C4-2B (cell line): ENCODE results near the gene PTPRM.

Experiments
- H3K27ac ChIP-seq: fragments of 450-650 bp; 2 replicates; pipeline ENCODE4 v1.5.1; 2017
- ZFX ChIP-seq: fragments of 450-650 bp; IDR thresholded peaks from 2 replicates; pipeline ENCODE4 v1.6.1; 2017
- TF ChIP-seq, protein P1 (sequence below): fragments of 450-650 bp; conservative IDR thresholded peaks from 2 replicates; pipeline ENCODE4 v1.5.1; 2017; ENCODE audit warnings: mild to moderate bottlenecking

The PTPRM gene

DNA sequence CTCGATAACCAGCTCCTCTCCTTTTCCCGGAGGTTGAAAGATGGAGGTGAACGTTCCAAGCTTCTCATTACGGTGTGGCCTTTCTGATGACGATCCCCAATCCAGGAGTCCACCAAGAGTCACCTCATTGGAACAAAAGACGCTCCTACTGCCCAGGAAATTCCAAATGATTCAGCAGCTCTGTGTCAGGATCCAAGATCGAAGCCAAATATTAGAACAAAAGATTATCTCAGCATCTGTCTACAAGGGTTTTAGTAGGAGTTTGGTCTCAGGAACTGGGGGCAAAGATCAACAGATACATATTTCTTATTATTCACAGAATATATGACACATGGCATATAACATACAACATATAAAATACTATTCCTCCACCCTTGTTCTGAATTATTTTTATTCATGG, 881.0 kb downstream of the PTPRM start:
- H3K27ac ChIP-seq: no peak overlapping the region

DNA sequence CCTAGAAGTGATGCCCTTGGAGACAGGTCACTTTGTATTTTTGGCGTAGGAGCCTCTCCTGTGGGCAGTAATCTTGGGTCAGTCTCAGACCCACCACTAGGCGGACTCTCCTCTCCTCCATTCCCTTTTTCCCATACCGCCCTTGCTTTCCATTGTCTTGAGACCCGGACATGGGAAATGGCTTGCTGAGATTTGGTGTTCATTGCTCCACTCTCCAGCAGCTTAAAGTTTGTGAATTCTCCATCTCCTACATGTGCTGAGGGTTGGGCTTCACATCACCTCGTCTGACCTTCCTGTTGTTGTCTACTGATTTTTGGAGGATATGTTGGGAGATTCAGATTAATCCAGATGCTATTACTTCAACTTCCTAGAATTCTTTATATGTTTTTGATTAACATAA, 882.9 kb downstream of the PTPRM start:
- no peak overlapping the region for H3K27ac ChIP-seq
- TF ChIP-seq, protein P1, sequence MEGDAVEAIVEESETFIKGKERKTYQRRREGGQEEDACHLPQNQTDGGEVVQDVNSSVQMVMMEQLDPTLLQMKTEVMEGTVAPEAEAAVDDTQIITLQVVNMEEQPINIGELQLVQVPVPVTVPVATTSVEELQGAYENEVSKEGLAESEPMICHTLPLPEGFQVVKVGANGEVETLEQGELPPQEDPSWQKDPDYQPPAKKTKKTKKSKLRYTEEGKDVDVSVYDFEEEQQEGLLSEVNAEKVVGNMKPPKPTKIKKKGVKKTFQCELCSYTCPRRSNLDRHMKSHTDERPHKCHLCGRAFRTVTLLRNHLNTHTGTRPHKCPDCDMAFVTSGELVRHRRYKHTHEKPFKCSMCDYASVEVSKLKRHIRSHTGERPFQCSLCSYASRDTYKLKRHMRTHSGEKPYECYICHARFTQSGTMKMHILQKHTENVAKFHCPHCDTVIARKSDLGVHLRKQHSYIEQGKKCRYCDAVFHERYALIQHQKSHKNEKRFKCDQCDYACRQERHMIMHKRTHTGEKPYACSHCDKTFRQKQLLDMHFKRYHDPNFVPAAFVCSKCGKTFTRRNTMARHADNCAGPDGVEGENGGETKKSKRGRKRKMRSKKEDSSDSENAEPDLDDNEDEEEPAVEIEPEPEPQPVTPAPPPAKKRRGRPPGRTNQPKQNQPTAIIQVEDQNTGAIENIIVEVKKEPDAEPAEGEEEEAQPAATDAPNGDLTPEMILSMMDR: peak; percentile 81
- no peak for TF ChIP-seq ZFX

More for the DNA sequence above, 881.0 kb downstream of the PTPRM start:
- no peak for TF ChIP-seq ZFX
- TF ChIP-seq, protein P1: no peak

DNA sequence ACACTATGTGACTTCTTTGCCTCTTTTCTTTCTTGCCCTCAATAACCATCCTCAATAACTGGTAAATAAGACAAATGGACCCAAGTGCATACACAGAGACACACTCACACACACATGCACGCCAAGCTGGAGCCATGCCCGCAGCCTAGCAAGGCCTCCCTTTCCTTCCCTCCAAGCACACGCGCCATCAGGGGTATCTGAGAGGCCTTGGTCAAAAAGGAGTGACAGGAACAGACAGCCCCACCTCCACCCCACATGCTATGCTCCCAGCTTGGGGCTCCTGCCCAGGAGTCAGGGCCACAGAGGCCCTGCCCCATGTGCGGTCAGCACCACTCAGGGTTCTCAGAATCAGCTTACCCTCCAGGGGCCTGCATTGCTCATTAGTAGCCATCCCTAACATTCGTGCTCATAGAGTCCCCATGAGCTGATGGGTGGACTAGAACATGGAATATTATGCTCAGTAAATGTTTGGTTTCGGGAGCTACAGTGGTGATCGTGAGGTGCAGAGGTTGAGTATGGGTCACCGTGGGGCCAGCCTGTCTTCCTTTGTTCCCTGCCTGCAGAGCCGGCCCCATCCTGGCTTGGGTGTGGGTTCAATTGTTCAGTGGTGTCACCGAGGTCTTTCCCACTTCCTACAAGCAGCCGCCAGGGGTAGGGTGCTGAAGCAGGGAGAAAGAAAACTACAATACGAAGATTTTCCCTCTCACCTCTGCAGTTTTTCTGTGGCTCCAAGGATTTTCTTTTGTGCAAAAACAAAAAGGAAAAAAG, 884.0 kb downstream of the PTPRM start:
- H3K27ac ChIP-seq: no peak overlapping the region
- TF ChIP-seq, protein P1: no peak
- no peak for TF ChIP-seq ZFX

DNA sequence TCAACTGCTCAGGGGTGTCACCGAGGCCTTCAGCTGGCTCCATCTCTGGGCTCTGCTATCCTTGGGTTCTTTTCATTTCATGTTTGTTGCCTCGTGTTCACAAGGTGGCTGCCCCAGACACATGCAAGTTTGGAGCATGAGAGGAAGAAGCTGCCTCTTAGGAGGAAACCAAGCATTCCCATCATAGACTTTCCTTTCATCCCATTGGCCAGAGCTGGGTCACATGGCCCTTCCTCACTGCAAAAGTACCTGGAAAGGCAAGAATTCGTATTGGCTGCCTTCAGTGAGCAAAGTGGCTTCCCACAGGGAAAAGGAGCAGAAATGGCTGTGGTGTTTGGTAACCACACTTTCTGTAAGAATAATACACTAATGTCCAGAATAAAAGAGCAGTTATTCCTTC, 886.4 kb downstream of the PTPRM start:
- TF ChIP-seq, protein P1: no peak
- no peak for TF ChIP-seq ZFX
- H3K27ac ChIP-seq: no peak overlapping the region

DNA sequence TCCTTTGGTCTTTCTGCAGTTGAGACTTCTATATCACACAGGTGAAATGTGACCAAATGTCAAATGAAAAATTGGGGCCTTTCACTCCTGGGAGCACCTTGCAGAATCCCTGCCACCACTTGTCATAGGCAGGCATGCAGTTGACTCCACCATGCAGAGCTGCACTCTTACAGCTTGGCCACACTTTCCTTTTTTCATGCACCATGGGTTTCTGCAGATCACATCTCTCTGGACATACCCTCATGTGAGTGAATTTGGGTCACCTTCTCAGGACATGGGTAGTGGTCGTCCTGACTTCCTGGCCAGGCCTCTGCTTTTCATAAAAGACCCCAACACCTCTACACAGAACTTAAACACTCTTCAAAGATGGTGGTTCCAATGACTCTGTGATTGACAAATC, 887.0 kb downstream of the PTPRM start:
- H3K27ac ChIP-seq: no peak overlapping the region
- TF ChIP-seq, protein P1: no peak
- no peak for TF ChIP-seq ZFX

DNA sequence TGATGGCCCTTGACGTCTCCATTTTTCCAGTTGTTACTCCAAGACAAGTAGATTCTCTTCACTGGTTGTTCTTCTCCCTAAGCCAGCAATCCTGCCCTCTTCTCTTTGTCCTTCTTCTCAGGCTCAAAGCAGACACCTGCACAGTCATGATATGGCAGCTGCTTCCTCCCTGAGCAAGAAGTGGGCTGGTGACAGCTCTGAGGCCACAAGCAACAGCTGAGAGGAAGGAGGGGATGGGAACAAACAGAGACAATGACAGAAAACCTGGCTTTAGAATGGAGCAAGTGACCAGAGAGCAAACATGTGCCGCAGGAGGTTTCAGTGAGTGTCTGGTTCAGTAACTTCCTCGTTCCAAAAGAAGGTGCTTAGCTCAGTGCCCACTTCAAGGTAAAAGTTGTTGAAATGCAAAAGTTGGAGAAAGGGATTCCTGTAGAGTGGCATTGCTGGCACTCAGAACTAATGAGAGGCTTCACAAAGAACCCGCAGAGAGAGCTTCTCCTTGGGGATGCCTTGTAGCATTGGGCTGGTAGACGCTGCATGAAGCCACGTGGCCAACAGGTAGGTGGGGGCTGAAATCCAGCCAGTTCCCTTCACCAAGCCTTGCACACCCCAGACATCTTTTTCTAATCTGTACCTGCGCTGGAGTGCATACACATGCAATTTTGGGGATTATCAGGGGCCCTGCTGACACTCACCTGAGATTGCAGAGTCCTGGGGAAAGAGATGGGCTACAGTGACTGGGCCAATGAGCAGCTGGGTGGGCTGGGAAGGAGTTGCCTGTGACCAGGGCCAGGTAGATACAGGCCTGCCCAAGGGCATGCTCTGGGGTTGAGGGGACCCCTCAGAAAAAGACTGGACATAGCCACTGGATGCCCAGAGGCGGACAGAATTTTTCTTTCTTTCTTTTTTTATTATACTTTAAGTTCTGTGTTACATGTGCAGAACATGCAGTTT, 888.8 kb downstream of the PTPRM start:
- no peak for TF ChIP-seq ZFX
- TF ChIP-seq, protein P1: no peak
- H3K27ac ChIP-seq: no peak overlapping the region
